Stimulated activated CD8-positive, alpha-beta memory T cell treated with anti-CD3 and anti-CD28 coated beads, Interleukin-15, amount 100 ng/mL, for 24 hours (primary cell): ENCODE measurements around the gene TCF7L2.

Experiments used
- DNase-seq: peaks from one replicate; pipeline ENCODE4 v3.0.0-alpha.2; 2020; ENCODE audit warnings: low read depth

TCF7L2 gene

DNA sequence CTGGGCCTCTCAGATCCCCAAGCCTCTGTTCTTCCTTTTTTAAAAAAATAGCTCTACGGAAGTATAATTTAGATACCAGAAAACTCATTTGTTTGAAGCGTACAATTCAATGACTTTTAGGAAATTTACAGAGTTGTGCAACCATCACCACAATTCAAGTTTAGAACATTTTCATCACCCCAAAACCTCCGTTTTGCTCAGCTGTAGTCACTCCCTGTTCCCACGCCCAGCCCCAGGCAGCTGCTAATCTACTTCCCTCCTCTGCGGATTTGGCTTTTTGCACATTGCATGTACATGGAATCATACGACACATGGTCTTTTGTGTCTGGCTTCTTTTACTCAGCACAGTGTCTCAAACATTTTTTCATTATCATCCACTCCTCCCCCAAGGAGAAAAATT lies 229.2 kb downstream of the TCF7L2 start:
- DNase-seq = no peak

DNA sequence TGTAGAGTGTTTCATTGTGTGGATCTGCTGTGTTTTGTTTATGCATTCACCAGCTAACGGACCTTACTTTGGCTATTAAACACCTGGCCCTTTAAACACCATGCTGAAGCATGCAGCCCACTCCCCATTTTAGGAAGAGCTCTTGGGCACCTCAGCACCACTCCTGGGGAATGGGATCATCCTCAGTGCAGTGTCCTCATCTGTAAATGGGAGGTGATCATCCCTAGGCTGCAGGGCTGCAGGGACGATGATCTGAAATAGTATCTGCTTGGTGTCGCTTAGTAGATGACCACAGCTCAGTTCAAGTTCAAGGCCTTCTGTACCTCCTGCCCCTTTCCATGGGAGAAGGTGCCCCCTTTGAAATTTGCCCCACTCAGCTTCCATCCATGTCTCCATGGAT lies 229.9 kb downstream of the TCF7L2 start:
- DNase-seq = no peak

DNA sequence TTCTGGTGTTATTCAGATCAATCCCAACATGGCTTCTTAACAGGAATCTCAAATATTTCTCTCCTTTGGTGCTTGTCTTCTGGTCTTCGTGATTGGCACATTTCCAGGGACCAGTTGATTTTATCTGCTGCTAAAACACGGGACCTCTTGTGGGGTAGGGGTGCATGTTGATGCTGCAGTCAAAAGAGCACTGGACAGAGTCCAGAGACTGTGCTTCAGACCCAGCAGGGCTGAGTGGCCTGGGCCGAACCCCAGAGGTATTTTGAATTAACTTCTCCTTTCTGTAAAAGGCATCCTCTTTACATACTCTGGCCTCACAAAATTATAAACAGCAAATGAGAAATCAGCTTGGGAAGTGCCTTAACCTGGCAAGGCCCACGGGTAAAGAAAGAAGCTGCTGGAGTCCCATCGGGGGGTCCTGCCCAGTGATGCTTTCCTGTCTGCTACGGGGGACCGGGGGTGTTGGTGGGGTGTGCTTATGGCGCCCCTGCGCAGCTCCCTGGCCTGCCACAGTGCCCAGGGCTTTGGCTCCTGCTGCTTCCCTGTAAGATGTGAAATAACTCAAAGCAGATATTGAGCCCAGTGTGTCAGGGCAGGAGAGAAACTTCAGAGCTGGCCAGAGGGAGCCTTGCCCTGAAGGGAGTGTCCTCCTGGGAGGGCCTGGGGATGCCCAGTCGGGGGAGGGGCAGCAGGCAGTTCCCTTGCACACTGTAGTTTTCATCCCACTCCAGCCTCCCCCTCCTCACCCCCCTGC lies 230.5 kb downstream of the TCF7L2 start:
- no peak for DNase-seq

DNA sequence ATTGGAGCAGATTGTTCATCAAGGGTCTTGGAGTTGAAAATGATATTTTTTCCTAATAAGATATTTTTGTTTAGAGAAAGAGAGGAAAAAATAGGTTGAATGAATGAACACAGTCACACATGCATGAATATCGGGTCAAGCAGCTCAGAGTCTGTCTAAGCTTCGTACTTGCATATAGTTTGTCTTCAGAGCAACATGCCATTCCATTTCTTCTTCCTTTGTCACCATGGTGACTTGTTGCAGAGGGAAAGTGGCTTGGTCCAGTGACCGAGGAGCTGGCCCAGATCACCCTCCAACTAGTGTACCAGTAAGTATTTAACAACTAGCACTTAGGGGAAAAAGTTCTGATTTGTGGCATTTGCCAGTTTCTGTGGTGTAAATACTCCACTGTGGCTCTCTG lies 232.1 kb downstream of the TCF7L2 start:
- DNase-seq = no peak

DNA sequence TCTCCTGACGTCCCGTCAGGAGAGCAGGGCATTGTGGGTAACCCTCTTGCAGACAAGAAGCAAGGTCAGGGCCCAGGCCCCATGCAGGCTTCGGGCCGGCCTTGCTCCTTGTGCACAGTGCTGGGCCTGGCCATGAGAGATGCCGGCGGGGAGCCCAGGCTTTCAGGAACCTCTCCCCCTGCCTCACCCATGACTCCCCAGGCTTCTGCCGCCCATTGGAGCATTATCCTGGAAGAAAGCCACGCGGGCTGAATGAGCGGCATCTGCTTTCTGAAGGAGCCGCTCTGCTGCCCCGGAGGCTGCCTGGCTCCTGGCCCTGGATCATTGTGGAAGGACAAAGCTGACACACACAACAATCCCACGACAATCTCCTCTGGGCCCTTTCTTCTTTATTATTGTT lies 233.5 kb downstream of the TCF7L2 start:
- no peak for DNase-seq

DNA sequence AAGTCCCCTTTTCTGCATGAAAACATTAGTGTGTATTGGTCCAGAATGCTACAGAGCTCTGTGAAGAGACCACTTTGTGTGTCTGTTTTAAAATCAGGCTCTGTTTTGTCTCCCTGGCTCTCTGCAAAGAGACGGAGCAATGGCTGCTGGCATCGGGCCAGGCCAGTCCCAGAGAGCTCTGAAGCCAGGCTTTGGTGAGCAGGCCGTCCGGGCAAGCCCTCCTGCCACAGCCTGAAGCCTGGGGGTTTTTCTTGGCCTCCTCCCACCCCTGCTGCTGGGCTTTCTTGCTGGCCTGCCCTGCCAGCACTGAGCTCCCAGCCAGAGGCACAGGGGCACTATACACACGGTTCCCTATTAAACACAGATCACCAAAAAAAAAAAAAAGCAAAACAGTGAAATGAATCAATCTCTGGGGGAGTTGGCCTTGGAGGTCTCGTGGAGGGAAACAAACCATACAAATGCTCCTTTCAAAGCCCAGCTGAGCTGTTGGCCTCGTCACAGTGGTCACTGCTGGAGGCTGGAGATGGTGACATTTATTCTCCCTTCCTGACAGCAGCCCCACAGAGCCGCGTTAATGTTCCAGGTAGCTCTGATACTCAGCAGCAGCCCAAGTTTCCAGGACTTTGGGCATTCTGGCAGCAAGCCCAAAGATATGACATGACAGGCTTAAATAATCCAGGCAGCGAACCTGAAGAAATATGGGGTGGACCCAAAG lies 237.2 kb downstream of the TCF7L2 start:
- no peak for DNase-seq

DNA sequence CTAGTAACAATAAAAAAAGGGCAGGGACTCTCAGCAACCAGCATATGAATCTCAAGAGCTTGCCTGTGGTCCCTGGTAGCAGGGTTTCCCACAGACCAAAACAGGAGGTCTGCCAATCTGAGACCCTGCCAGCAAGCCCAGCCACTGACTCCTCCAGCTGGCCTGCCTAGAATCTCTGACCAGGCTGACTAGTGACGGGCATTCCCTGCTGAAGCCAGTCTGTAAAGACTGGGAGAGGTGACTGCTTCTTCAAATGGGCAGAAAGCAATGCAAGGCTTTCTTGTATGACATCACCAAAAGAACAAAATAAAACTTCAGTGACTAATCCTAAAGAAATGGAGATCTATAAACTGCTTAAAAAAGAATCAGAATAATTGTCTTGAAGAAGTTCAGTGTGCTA lies 249.4 kb downstream of the TCF7L2 start:
- no peak for DNase-seq

DNA sequence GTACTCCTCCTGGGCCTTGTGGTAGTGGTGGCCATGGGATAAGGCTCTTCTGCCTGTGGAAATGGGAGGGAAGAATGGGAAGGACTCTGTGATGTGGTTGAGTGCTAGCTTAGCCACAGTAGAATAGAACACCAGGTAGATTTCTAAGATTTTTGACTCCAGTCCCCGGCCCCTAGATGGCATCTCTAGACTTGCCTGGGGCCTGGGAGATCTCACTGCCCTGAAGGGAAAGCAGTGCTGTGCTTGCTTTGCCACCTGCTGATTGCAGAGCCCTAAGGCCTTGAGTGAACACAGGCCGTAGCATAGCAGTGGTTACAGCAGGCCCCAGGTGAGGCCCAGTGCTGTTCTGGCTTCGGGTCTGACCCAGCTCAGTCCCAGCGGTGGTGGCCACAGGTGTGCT lies 252.0 kb downstream of the TCF7L2 start:
- no peak for DNase-seq

DNA sequence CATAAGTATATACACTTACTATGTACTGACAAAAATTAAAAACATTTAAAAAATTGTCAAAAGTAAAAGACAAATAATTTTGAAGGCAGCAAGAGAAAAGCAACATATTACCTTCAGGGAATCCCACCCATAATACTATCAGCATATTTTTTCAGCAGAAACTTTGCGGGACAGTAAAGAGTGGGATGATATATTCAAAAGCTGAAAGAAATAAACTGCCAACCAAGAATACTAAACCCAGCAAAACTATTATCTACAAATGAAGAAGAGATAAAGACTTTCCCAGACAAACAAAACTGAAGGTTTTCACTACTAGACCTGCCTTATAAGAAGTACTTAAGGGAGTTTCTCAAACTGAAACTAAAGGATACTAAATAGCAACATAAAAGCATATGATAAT lies 257.9 kb downstream of the TCF7L2 start:
- DNase-seq = no peak

DNA sequence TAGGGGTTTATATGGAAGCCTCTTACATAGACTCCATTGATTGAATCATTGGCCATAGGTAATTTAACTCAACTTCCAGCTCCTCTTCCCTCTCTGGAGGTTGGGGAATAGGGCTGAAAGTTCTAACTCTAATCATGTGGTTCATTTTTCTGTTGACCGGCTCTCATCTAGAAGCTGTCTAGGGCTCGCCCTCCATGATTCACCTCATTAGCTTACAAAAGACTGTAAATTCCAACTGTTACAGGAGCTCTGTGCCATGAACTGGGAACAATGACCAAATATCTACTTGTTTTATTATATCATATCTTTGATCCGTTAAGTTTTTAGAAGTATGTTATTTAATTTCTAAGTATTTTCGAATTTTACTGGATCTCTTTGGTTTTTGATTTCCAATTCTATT lies 263.0 kb downstream of the TCF7L2 start:
- DNase-seq = no peak

DNA sequence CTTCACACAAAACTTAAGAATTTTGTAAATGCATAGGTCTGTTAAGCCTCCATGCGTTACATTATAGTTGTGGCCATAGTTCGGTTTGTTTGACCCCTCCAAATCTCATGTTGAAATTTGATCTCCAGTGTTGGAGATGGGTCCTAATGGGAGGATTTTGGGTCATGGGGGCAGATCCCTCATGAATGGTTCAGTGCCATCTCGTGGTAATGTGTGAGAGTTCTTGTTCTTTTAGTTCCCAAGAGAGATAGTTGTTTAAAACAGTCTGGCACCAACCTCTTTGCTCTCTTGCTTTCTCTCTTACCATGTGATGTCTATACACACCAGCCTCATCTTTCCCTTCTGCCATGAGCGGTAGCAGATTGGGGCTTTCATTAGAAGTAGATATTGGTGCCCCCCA lies 264.3 kb downstream of the TCF7L2 start:
- DNase-seq = no peak

DNA sequence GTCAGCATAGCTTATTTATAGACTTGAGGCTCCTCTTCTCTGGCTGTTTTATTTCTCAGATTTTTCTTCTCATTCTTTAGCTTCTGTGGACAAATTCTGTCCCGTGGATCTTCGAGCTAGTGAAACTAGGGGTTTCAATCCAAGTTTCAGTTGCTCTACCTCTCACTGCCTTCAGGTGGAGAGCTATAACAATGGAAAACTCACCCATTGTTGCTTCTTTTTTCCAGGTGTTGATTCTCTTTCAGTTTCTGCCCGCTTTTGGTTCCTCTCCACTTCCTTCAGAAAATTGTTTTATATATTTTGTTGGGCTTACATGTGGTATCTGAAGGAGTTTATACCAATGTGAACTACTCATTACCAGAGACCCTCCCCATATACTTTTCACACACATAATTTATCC lies 266.1 kb downstream of the TCF7L2 start:
- DNase-seq = no peak
